GM12878 (cell line): ENCODE data around the gene TANC1. TPM values are rescaled to one million over a fixed set of nuclear protein-coding genes. Genes with fewer than 3 reads are reported as not detected.

Source experiments
- ATAC-seq: fragments of 200-7000 bp; cut with Tn5 transposase; 3 replicates; pipeline ENCODE4 v1.9.1; 2020; ENCODE audit warnings: mild to moderate bottlenecking, moderate library complexity
- BruUV-seq: library from RNA; stranded (reverse); fragments of 400-500 nt; replicated peaks from 2 replicates; lab custom pipeline; 2021; lab: Mats Ljungman, UMichigan
- CTCF ChIA-PET: fragments of 300-600 bp; sonication (Branson Sonifier 250); formaldehyde crosslinking; extraction: SDS; loops from one replicate; lab custom pipeline; 2021; ENCODE audit warnings: inconsistent platforms; lab: Yijun Ruan, JAX
- POLR2A ChIA-PET: fragments of 350-600 bp; formaldehyde crosslinking; extraction: SDS; loops from one replicate; lab custom pipeline; 2021; ENCODE audit warnings: inconsistent platforms; lab: Charles Lee
- RAD21 ChIA-PET: fragments of 300-600 bp; sonication (Branson Sonifier 250); formaldehyde crosslinking; loops from one replicate; lab custom pipeline; 2023; ENCODE audit warnings: antibody characterized with exemption; ENCODE audit not compliant: unreplicated experiment; lab: Charles Lee
- SMC1A ChIA-PET: fragments of 300-600 bp; sonication (Branson Sonifier 250); formaldehyde crosslinking; loops from one replicate; lab custom pipeline; 2023; ENCODE audit not compliant: unreplicated experiment, uncharacterized antibody; lab: Charles Lee
- DNase-seq: peaks from one replicate; pipeline ENCODE4 v3.0.0-alpha.2; 2011; ENCODE audit warnings: low read depth, low spot score
- FAIRE-seq: peaks from 3 replicates; lab custom pipeline; 2011; peaks lifted over from hg19 to GRCh38; lab: Jason Lieb, UNC
- H2AFZ ChIP-seq: 2 replicates; pipeline ENCODE4 v1.6.0; 2011; ENCODE audit warnings: low read depth, low read length, control low read depth; ENCODE audit not compliant: control insufficient read depth
- H3K27ac ChIP-seq: 2 replicates; pipeline ENCODE4 v1.5.1; 2011; ENCODE audit warnings: control low read depth; ENCODE audit not compliant: control insufficient read depth, insufficient read depth
- H3K27me3 ChIP-seq, 2 experiments: replicated peaks in 1 of 2; 2 replicates each; pipeline versions ENCODE4 v1.6.0 to v1.6.1; 2011; ENCODE audit warnings: low read length in 1 of 2; ENCODE audit not compliant: control insufficient read depth in 2 of 2, insufficient read depth in 2 of 2
- H3K36me3 ChIP-seq, 2 experiments: 2 replicates each; pipeline ENCODE4 v1.5.1; 2011; ENCODE audit warnings: low read length in 1 of 2; ENCODE audit not compliant: control insufficient read depth in 2 of 2, insufficient read depth in 2 of 2
- H3K4me1 ChIP-seq: 2 replicates; pipeline ENCODE4 v1.6.1; 2011; ENCODE audit warnings: mild to moderate bottlenecking, low read length, moderate library complexity, mixed read lengths; ENCODE audit not compliant: control insufficient read depth, insufficient read depth
- H3K4me2 ChIP-seq: 2 replicates; pipeline ENCODE4 v1.6.0; 2011; ENCODE audit warnings: control low read depth; ENCODE audit not compliant: control insufficient read depth, insufficient read depth
- H3K4me3 ChIP-seq: fragments of 200-600 bp; sonication (generic); 2 replicates; pipeline ENCODE4 v1.5.1; 2016
- H3K79me2 ChIP-seq: 2 replicates; pipeline ENCODE4 v1.6.0; 2011; ENCODE audit warnings: low read length; ENCODE audit not compliant: control insufficient read depth, insufficient read depth
- H3K9ac ChIP-seq: 2 replicates; pipeline ENCODE4 v1.8.0; 2011; ENCODE audit warnings: low read length, control low read depth, mixed read lengths; ENCODE audit not compliant: control insufficient read depth, insufficient read depth
- H3K9me3 ChIP-seq: replicated peaks from 3 replicates; pipeline ENCODE4 v1.5.1; 2011; ENCODE audit warnings: mild to moderate bottlenecking, low read length; ENCODE audit not compliant: control insufficient read depth, insufficient read depth
- H4K20me1 ChIP-seq: 2 replicates; pipeline ENCODE4 v1.6.0; 2011; ENCODE audit not compliant: control insufficient read depth, insufficient read depth
- CBFB ChIP-seq: IDR thresholded peaks from 2 replicates; pipeline ENCODE4 v1.6.1; 2016; ENCODE audit warnings: antibody characterized with exemption, low read depth
- CHD2 ChIP-seq: IDR thresholded peaks from 2 replicates; pipeline ENCODE4 v1.6.1; 2011; ENCODE audit warnings: low read depth, low read length, improper control_type of control experiment, borderline replicate concordance
- EGR1 ChIP-seq, 2 experiments: IDR thresholded peaks; 1 replicate in 1 of 2; 2 replicates in 1 of 2; pipeline ENCODE4 v1.6.1; 2011 to 2012; ENCODE audit warnings: low read depth in 2 of 2, low read length in 2 of 2, borderline replicate concordance in 1 of 2, mild to moderate bottlenecking in 1 of 2, moderate library complexity in 1 of 2
- NFYB ChIP-seq: IDR thresholded peaks from 2 replicates; pipeline ENCODE4 v1.6.1; 2011; ENCODE audit warnings: low read depth, mild to moderate bottlenecking, low read length, improper control_type of control experiment, moderate library complexity; ENCODE audit not compliant: insufficient read depth
- ZNF622 ChIP-seq: fragments of 450-650 bp; IDR thresholded peaks from 2 replicates; pipeline ENCODE4 v1.6.1; 2017; ENCODE audit warnings: mild to moderate bottlenecking, inconsistent platforms
- WGBS: methylation state at CpG from one replicate; pipeline ENCODE4 v1.1.6; 2016; ENCODE audit warnings: low lambda C conversion rate; ENCODE audit not compliant: insufficient replicate concordance, insufficient coverage; ENCODE audit errors: missing lambda C conversion rate; 5-methylcytosine and 5-hydroxymethylcytosine counted together
- in situ Hi-C: fragments of 300-500 bp; cut with MboI; formaldehyde crosslinking; loops from 9 replicates; pipeline ENCODE4 v1.14.3; 2018; ENCODE audit warnings: mixed read lengths
- intact Hi-C: fragments of 100-400 bp; cut with micrococcal nuclease; formaldehyde crosslinking; loops from one replicate; pipeline ENCODE4 v1.14.2; 2022; ENCODE audit not compliant: unreplicated experiment
- polyA plus RNA-seq, 11 experiments: library from polyadenylated mRNA; depleted of rRNA in 4 of 11; unstranded in 6 of 11; stranded (reverse) in 5 of 11; fragments of >200 nt; fragmentation: Nextera tagmentation in 4 of 11; fragmentation: Illumina TruSeq in 1 of 11; extraction: Ambion mirVana in 4 of 11; extraction: Trizol in 1 of 11; gene quantifications; 1 replicate in 1 of 11; 2 replicates in 10 of 11; pipeline versions ENCODE4 v1.2.1 to v1.2.3, GENCODE V29; 2011 to 2016; ENCODE audit warnings: inconsistent platforms in 2 of 11, missing spikeins in 2 of 11, low read depth in 1 of 11
- total RNA-seq, 4 experiments: library from RNA; depleted of rRNA in 3 of 4; stranded (reverse); fragments of >200 nt in 3 of 4; fragmentation: Illumina TruSeq in 1 of 4; extraction: Trizol in 1 of 4; gene quantifications; 2 replicates each; pipeline versions ENCODE4 v1.2.1 to v1.2.3, GENCODE V29; 2013 to 2021
- TF ChIP-seq, protein P1 (sequence below): fragments of 450-650 bp; IDR thresholded peaks from 2 replicates; pipeline ENCODE4 v1.6.1; 2017; ENCODE audit warnings: mild to moderate bottlenecking, moderate library complexity
- TF ChIP-seq, protein P2 (sequence below): IDR thresholded peaks from 2 replicates; pipeline ENCODE4 v1.6.1; 2011; ENCODE audit warnings: borderline replicate concordance, low read depth, mild to moderate bottlenecking, moderate library complexity, mixed read lengths, low read length; ENCODE audit not compliant: insufficient read depth; ENCODE audit errors: extremely low read length
- TF ChIP-seq, protein P3 (sequence below): fragments of 450-650 bp; IDR thresholded peaks from 2 replicates; pipeline ENCODE4 v1.6.1; 2017; ENCODE audit warnings: borderline replicate concordance
- TF ChIP-seq, protein P4 (sequence below): fragments of 450-650 bp; IDR thresholded peaks from 2 replicates; pipeline ENCODE4 v1.6.1; 2017; ENCODE audit warnings: mild to moderate bottlenecking
- TF ChIP-seq, protein P5 (sequence below): fragments of 450-650 bp; formaldehyde crosslinking; IDR thresholded peaks from 2 replicates; pipeline ENCODE4 v1.5.0; 2022; ENCODE audit warnings: mild to moderate bottlenecking, missing genetic modification characterization

Gene TANC1
- total and polyA plus RNA-seq, 10 of the 15 experiments (the other 5 are each of a cell fraction or from before 2014, with no cell fraction given) = 0.05 to 5.0 (median 0.34) TPM

DNA sequence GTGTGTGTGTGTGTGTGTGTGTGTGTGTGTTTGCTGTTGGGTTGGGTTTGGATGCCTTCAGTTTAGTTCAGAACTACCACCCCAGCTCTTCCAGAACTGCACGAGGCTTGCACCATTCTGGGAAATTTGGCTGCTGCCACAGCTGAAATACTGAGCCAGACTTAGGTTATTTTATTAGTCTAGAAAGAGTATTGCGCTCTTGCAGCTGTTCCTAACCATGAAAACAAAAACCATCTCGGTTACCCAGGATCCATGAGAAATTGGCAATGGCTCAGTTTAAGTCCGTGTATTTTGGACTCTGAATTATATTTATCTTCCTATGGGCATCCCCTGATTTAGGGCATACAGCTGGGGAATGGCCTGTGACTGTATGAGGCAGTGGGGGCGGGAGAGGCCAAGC lies 83.2 kb downstream of the TANC1 start:
- SMC1A ChIA-PET = no interaction called here
- Histone ChIP-seq H3K9ac (no peak overlapping the region), H4K20me1 (no peaks in the 10 kb centered on the region), H3K79me2 (no peaks in the 10 kb centered on the region), H3K4me1 (no peaks in the 10 kb centered on the region), H3K4me3 (no peak overlapping the region), H3K27ac (no peak overlapping the region), H3K9me3 (no peaks in the 10 kb centered on the region), H3K36me3 (no peaks in the 10 kb centered on the region), H2AFZ (no peak overlapping the region), H3K27me3 (no peaks in the 10 kb centered on the region), H3K4me2 (no peak overlapping the region)
- TF ChIP-seq, protein P1, sequence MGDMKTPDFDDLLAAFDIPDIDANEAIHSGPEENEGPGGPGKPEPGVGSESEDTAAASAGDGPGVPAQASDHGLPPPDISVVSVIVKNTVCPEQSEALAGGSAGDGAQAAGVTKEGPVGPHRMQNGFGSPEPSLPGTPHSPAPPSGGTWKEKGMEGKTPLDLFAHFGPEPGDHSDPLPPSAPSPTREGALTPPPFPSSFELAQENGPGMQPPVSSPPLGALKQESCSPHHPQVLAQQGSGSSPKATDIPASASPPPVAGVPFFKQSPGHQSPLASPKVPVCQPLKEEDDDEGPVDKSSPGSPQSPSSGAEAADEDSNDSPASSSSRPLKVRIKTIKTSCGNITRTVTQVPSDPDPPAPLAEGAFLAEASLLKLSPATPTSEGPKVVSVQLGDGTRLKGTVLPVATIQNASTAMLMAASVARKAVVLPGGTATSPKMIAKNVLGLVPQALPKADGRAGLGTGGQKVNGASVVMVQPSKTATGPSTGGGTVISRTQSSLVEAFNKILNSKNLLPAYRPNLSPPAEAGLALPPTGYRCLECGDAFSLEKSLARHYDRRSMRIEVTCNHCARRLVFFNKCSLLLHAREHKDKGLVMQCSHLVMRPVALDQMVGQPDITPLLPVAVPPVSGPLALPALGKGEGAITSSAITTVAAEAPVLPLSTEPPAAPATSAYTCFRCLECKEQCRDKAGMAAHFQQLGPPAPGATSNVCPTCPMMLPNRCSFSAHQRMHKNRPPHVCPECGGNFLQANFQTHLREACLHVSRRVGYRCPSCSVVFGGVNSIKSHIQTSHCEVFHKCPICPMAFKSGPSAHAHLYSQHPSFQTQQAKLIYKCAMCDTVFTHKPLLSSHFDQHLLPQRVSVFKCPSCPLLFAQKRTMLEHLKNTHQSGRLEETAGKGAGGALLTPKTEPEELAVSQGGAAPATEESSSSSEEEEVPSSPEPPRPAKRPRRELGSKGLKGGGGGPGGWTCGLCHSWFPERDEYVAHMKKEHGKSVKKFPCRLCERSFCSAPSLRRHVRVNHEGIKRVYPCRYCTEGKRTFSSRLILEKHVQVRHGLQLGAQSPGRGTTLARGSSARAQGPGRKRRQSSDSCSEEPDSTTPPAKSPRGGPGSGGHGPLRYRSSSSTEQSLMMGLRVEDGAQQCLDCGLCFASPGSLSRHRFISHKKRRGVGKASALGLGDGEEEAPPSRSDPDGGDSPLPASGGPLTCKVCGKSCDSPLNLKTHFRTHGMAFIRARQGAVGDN = no peak
- TF ChIP-seq, protein P2, sequence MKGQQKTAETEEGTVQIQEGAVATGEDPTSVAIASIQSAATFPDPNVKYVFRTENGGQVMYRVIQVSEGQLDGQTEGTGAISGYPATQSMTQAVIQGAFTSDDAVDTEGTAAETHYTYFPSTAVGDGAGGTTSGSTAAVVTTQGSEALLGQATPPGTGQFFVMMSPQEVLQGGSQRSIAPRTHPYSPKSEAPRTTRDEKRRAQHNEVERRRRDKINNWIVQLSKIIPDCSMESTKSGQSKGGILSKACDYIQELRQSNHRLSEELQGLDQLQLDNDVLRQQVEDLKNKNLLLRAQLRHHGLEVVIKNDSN = no peak
- TF ChIP-seq CHD2 = no peak
- no peak for TF ChIP-seq CBFB
- TF ChIP-seq, protein P3, sequence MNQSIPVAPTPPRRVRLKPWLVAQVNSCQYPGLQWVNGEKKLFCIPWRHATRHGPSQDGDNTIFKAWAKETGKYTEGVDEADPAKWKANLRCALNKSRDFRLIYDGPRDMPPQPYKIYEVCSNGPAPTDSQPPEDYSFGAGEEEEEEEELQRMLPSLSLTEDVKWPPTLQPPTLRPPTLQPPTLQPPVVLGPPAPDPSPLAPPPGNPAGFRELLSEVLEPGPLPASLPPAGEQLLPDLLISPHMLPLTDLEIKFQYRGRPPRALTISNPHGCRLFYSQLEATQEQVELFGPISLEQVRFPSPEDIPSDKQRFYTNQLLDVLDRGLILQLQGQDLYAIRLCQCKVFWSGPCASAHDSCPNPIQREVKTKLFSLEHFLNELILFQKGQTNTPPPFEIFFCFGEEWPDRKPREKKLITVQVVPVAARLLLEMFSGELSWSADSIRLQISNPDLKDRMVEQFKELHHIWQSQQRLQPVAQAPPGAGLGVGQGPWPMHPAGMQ = no peak
- no peak for TF ChIP-seq EGR1 (IDR thresholded peaks at IDR 0.05; ENCODE audit: borderline replicate concordance in 1 of 2, low read depth in 2 of 2, low read length in 2 of 2)
- no peak for TF ChIP-seq ZNF622
- TF ChIP-seq, protein P4, sequence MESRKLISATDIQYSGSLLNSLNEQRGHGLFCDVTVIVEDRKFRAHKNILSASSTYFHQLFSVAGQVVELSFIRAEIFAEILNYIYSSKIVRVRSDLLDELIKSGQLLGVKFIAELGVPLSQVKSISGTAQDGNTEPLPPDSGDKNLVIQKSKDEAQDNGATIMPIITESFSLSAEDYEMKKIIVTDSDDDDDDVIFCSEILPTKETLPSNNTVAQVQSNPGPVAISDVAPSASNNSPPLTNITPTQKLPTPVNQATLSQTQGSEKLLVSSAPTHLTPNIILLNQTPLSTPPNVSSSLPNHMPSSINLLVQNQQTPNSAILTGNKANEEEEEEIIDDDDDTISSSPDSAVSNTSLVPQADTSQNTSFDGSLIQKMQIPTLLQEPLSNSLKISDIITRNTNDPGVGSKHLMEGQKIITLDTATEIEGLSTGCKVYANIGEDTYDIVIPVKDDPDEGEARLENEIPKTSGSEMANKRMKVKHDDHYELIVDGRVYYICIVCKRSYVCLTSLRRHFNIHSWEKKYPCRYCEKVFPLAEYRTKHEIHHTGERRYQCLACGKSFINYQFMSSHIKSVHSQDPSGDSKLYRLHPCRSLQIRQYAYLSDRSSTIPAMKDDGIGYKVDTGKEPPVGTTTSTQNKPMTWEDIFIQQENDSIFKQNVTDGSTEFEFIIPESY = no peak
- TF ChIP-seq NFYB = no peak
- TF ChIP-seq, protein P5, sequence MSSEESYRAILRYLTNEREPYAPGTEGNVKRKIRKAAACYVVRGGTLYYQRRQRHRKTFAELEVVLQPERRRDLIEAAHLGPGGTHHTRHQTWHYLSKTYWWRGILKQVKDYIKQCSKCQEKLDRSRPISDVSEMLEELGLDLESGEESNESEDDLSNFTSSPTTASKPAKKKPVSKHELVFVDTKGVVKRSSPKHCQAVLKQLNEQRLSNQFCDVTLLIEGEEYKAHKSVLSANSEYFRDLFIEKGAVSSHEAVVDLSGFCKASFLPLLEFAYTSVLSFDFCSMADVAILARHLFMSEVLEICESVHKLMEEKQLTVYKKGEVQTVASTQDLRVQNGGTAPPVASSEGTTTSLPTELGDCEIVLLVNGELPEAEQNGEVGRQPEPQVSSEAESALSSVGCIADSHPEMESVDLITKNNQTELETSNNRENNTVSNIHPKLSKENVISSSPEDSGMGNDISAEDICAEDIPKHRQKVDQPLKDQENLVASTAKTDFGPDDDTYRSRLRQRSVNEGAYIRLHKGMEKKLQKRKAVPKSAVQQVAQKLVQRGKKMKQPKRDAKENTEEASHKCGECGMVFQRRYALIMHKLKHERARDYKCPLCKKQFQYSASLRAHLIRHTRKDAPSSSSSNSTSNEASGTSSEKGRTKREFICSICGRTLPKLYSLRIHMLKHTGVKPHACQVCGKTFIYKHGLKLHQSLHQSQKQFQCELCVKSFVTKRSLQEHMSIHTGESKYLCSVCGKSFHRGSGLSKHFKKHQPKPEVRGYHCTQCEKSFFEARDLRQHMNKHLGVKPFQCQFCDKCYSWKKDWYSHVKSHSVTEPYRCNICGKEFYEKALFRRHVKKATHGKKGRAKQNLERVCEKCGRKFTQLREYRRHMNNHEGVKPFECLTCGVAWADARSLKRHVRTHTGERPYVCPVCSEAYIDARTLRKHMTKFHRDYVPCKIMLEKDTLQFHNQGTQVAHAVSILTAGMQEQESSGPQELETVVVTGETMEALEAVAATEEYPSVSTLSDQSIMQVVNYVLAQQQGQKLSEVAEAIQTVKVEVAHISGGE = no peak
- RAD21 ChIA-PET = no interaction called here
- ATAC-seq (no peak), DNase-seq (no peak), FAIRE-seq (no peak)
- intact Hi-C loops = no loop called here
- in situ Hi-C loops = no loop called here
- WGBS = 58% methylated on average over 5 of the region's 5 CpGs
- BruUV-seq = no TSS peak
- POLR2A ChIA-PET = no interaction called here
- CTCF ChIA-PET = no interaction called here
